GM12878 (cell line): Measurements from ENCODE around the gene FARS2. TPM values are rescaled to one million over a fixed set of nuclear protein-coding genes. Genes with fewer than 3 reads are reported as not detected.

Experiments
- ATAC-seq: fragments of 200-7000 bp; cut with Tn5 transposase; 3 replicates; pipeline ENCODE4 v1.9.1; 2020; ENCODE audit warnings: mild to moderate bottlenecking, moderate library complexity
- BruUV-seq: library from RNA; stranded (reverse); fragments of 400-500 nt; replicated peaks from 2 replicates; lab custom pipeline; 2021; lab: Mats Ljungman, UMichigan
- CTCF ChIA-PET: fragments of 300-600 bp; sonication (Branson Sonifier 250); formaldehyde crosslinking; extraction: SDS; loops from one replicate; lab custom pipeline; 2021; ENCODE audit warnings: inconsistent platforms; lab: Yijun Ruan, JAX
- POLR2A ChIA-PET: fragments of 350-600 bp; formaldehyde crosslinking; extraction: SDS; loops from one replicate; lab custom pipeline; 2021; ENCODE audit warnings: inconsistent platforms; lab: Charles Lee
- RAD21 ChIA-PET: fragments of 300-600 bp; sonication (Branson Sonifier 250); formaldehyde crosslinking; loops from one replicate; lab custom pipeline; 2023; ENCODE audit warnings: antibody characterized with exemption; ENCODE audit not compliant: unreplicated experiment; lab: Charles Lee
- SMC1A ChIA-PET: fragments of 300-600 bp; sonication (Branson Sonifier 250); formaldehyde crosslinking; loops from one replicate; lab custom pipeline; 2023; ENCODE audit not compliant: unreplicated experiment, uncharacterized antibody; lab: Charles Lee
- DNase-seq: peaks from one replicate; pipeline ENCODE4 v3.0.0-alpha.2; 2011; ENCODE audit warnings: low read depth, low spot score
- FAIRE-seq: peaks from 3 replicates; lab custom pipeline; 2011; peaks lifted over from hg19 to GRCh38; lab: Jason Lieb, UNC
- H2AFZ ChIP-seq: 2 replicates; pipeline ENCODE4 v1.6.0; 2011; ENCODE audit warnings: low read depth, low read length, control low read depth; ENCODE audit not compliant: control insufficient read depth
- H3K27ac ChIP-seq: 2 replicates; pipeline ENCODE4 v1.5.1; 2011; ENCODE audit warnings: control low read depth; ENCODE audit not compliant: control insufficient read depth, insufficient read depth
- H3K27me3 ChIP-seq, 2 experiments: replicated peaks in 1 of 2; 2 replicates each; pipeline versions ENCODE4 v1.6.0 to v1.6.1; 2011; ENCODE audit warnings: low read length in 1 of 2; ENCODE audit not compliant: control insufficient read depth in 2 of 2, insufficient read depth in 2 of 2
- H3K36me3 ChIP-seq, 2 experiments: 2 replicates each; pipeline ENCODE4 v1.5.1; 2011; ENCODE audit warnings: low read length in 1 of 2; ENCODE audit not compliant: control insufficient read depth in 2 of 2, insufficient read depth in 2 of 2
- H3K4me1 ChIP-seq: 2 replicates; pipeline ENCODE4 v1.6.1; 2011; ENCODE audit warnings: mild to moderate bottlenecking, low read length, moderate library complexity, mixed read lengths; ENCODE audit not compliant: control insufficient read depth, insufficient read depth
- H3K4me2 ChIP-seq: 2 replicates; pipeline ENCODE4 v1.6.0; 2011; ENCODE audit warnings: control low read depth; ENCODE audit not compliant: control insufficient read depth, insufficient read depth
- H3K4me3 ChIP-seq: fragments of 200-600 bp; sonication (generic); 2 replicates; pipeline ENCODE4 v1.5.1; 2016
- H3K79me2 ChIP-seq: 2 replicates; pipeline ENCODE4 v1.6.0; 2011; ENCODE audit warnings: low read length; ENCODE audit not compliant: control insufficient read depth, insufficient read depth
- H3K9ac ChIP-seq: 2 replicates; pipeline ENCODE4 v1.8.0; 2011; ENCODE audit warnings: low read length, control low read depth, mixed read lengths; ENCODE audit not compliant: control insufficient read depth, insufficient read depth
- H3K9me3 ChIP-seq: replicated peaks from 3 replicates; pipeline ENCODE4 v1.5.1; 2011; ENCODE audit warnings: mild to moderate bottlenecking, low read length; ENCODE audit not compliant: control insufficient read depth, insufficient read depth
- H4K20me1 ChIP-seq: 2 replicates; pipeline ENCODE4 v1.6.0; 2011; ENCODE audit not compliant: control insufficient read depth, insufficient read depth
- BACH1 ChIP-seq: fragments of 450-650 bp; IDR thresholded peaks from 2 replicates; pipeline ENCODE4 v1.6.1; 2017; ENCODE audit warnings: mild to moderate bottlenecking, borderline replicate concordance
- IKZF2 ChIP-seq, 2 experiments: fragments of 450-650 bp; IDR thresholded peaks; 2 replicates each; pipeline ENCODE4 v1.6.1; 2017; ENCODE audit warnings: mild to moderate bottlenecking in 2 of 2, moderate library complexity in 2 of 2
- MEF2A ChIP-seq: IDR thresholded peaks from 2 replicates; pipeline ENCODE4 v1.6.1; 2011; ENCODE audit warnings: low read depth, mild to moderate bottlenecking, low read length, moderate library complexity; ENCODE audit not compliant: insufficient read depth
- NR2C1 ChIP-seq: fragments of 450-650 bp; IDR thresholded peaks from 2 replicates; pipeline ENCODE4 v1.6.1; 2017; ENCODE audit warnings: antibody characterized with exemption, mild to moderate bottlenecking, moderate library complexity
- NRF1 ChIP-seq: conservative IDR thresholded peaks from 2 replicates; pipeline ENCODE4 v1.6.1; 2011; ENCODE audit warnings: mild to moderate bottlenecking, low read depth, low read length, improper control_type of control experiment
- POLR2A ChIP-seq: IDR thresholded peaks from 2 replicates; pipeline ENCODE4 v1.6.1; 2011; ENCODE audit warnings: low read depth, mild to moderate bottlenecking, low read length
- RFX5 ChIP-seq: IDR thresholded peaks from 2 replicates; pipeline ENCODE4 v1.6.1; 2011; ENCODE audit warnings: low read depth, low read length, improper control_type of control experiment
- ZNF622 ChIP-seq: fragments of 450-650 bp; IDR thresholded peaks from 2 replicates; pipeline ENCODE4 v1.6.1; 2017; ENCODE audit warnings: mild to moderate bottlenecking, inconsistent platforms
- ZZZ3 ChIP-seq: IDR thresholded peaks from 2 replicates; pipeline ENCODE4 v1.6.1; 2011; ENCODE audit warnings: low read depth; ENCODE audit not compliant: control insufficient read depth, insufficient read length
- WGBS: methylation state at CpG from one replicate; pipeline ENCODE4 v1.1.6; 2016; ENCODE audit warnings: low lambda C conversion rate; ENCODE audit not compliant: insufficient replicate concordance, insufficient coverage; ENCODE audit errors: missing lambda C conversion rate; 5-methylcytosine and 5-hydroxymethylcytosine counted together
- in situ Hi-C: fragments of 300-500 bp; cut with MboI; formaldehyde crosslinking; loops from 9 replicates; pipeline ENCODE4 v1.14.3; 2018; ENCODE audit warnings: mixed read lengths
- intact Hi-C: fragments of 100-400 bp; cut with micrococcal nuclease; formaldehyde crosslinking; loops from one replicate; pipeline ENCODE4 v1.14.2; 2022; ENCODE audit not compliant: unreplicated experiment
- polyA plus RNA-seq, 11 experiments: library from polyadenylated mRNA; depleted of rRNA in 4 of 11; unstranded in 6 of 11; stranded (reverse) in 5 of 11; fragments of >200 nt; fragmentation: Nextera tagmentation in 4 of 11; fragmentation: Illumina TruSeq in 1 of 11; extraction: Ambion mirVana in 4 of 11; extraction: Trizol in 1 of 11; gene quantifications; 1 replicate in 1 of 11; 2 replicates in 10 of 11; pipeline versions ENCODE4 v1.2.1 to v1.2.3, GENCODE V29; 2011 to 2016; ENCODE audit warnings: inconsistent platforms in 2 of 11, missing spikeins in 2 of 11, low read depth in 1 of 11
- total RNA-seq, 4 experiments: library from RNA; depleted of rRNA in 3 of 4; stranded (reverse); fragments of >200 nt in 3 of 4; fragmentation: Illumina TruSeq in 1 of 4; extraction: Trizol in 1 of 4; gene quantifications; 2 replicates each; pipeline versions ENCODE4 v1.2.1 to v1.2.3, GENCODE V29; 2013 to 2021
- TF ChIP-seq, protein P1 (sequence below): fragments of 450-650 bp; IDR thresholded peaks from 2 replicates; pipeline ENCODE4 v1.6.1; 2017; ENCODE audit warnings: low read depth, mild to moderate bottlenecking, moderate library complexity
- TF ChIP-seq, protein P2 (sequence below): fragments of 450-650 bp; formaldehyde crosslinking; IDR thresholded peaks from 2 replicates; pipeline ENCODE4 v1.4.0; 2020; ENCODE audit warnings: mild to moderate bottlenecking, moderate library complexity

Gene FARS2
- total and polyA plus RNA-seq, 10 of the 15 experiments (the other 5 are each of a cell fraction or from before 2014, with no cell fraction given) = 16.8 to 46.7 (median 25.6) TPM

DNA sequence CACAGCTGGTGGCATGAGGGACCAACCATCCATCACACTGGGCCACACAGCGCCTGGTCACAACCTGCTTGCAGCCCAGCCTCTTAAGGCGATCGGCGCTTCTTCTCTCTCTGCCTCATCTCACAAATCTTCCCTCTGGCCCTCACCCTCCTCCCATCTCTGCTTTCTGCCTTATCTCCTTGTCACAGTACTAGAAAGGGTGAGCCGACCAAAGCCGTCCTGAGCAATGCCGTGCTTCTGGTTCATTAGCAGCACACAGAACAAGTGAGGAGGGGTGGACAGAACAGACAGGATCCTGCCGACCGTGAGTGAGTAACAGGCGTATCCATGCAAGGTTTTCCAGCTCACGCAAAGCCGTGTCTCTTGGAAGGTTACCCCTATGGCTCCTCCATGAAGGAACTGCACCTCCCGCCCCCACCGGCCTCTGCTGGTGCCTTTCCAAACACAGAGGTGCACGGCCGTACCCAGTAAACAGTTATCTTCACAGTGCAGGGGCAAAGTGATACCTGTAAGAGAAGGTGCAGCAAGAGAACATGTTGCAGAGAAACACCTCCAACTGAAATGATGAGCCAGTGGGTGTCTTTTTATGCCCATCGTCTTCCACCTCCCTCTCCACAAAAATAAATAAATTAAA, 331.7 kb downstream of the FARS2 start:
- H2AFZ ChIP-seq = no peak overlapping the region

More for the DNA sequence above, 331.7 kb downstream of the FARS2 start:
- Histone ChIP-seq H3K36me3 (no peaks in the 10 kb centered on the region; a peak in 1 of 4 replicates), H3K9ac (no peak overlapping the region), H3K27ac (no peak overlapping the region), H3K79me2 (no peaks in the 10 kb centered on the region), H3K4me3 (no peak overlapping the region), H3K9me3 (no peaks in the 10 kb centered on the region), H3K27me3 (no peaks in the 10 kb centered on the region), H4K20me1 (no peaks in the 10 kb centered on the region), H3K4me2 (no peak overlapping the region), H3K4me1 (no peaks in the 10 kb centered on the region)
- in situ Hi-C loops (no loop called here), intact Hi-C loops (no loop called here)
- no TSS peak for BruUV-seq
- no peak for FAIRE-seq
- ChIA-PET RAD21 (no interaction called here), POLR2A (no interaction called here), CTCF (no interaction called here), SMC1A (no interaction called here)
- 96% methylated on average over 17 of the region's 17 CpGs for WGBS
- TF ChIP-seq NR2C1 = no peak
- TF ChIP-seq BACH1 = no peak
- TF ChIP-seq ZNF622 = no peak
- TF ChIP-seq IKZF2 (IDR thresholded peaks at IDR 0.05) = no peak
- no peak for TF ChIP-seq ZZZ3
- no peak for TF ChIP-seq RFX5
- TF ChIP-seq, protein P1, sequence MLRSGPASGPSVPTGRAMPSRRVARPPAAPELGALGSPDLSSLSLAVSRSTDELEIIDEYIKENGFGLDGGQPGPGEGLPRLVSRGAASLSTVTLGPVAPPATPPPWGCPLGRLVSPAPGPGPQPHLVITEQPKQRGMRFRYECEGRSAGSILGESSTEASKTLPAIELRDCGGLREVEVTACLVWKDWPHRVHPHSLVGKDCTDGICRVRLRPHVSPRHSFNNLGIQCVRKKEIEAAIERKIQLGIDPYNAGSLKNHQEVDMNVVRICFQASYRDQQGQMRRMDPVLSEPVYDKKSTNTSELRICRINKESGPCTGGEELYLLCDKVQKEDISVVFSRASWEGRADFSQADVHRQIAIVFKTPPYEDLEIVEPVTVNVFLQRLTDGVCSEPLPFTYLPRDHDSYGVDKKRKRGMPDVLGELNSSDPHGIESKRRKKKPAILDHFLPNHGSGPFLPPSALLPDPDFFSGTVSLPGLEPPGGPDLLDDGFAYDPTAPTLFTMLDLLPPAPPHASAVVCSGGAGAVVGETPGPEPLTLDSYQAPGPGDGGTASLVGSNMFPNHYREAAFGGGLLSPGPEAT = no peak
- TF ChIP-seq MEF2A = no peak
- TF ChIP-seq POLR2A = no peak
- TF ChIP-seq NRF1 = no peak
- TF ChIP-seq, protein P2, sequence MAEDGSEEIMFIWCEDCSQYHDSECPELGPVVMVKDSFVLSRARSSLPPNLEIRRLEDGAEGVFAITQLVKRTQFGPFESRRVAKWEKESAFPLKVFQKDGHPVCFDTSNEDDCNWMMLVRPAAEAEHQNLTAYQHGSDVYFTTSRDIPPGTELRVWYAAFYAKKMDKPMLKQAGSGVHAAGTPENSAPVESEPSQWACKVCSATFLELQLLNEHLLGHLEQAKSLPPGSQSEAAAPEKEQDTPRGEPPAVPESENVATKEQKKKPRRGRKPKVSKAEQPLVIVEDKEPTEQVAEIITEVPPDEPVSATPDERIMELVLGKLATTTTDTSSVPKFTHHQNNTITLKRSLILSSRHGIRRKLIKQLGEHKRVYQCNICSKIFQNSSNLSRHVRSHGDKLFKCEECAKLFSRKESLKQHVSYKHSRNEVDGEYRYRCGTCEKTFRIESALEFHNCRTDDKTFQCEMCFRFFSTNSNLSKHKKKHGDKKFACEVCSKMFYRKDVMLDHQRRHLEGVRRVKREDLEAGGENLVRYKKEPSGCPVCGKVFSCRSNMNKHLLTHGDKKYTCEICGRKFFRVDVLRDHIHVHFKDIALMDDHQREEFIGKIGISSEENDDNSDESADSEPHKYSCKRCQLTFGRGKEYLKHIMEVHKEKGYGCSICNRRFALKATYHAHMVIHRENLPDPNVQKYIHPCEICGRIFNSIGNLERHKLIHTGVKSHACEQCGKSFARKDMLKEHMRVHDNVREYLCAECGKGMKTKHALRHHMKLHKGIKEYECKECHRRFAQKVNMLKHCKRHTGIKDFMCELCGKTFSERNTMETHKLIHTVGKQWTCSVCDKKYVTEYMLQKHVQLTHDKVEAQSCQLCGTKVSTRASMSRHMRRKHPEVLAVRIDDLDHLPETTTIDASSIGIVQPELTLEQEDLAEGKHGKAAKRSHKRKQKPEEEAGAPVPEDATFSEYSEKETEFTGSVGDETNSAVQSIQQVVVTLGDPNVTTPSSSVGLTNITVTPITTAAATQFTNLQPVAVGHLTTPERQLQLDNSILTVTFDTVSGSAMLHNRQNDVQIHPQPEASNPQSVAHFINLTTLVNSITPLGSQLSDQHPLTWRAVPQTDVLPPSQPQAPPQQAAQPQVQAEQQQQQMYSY = no peak
- ATAC-seq = no peak
- no peak for DNase-seq
